K562 (cell line): ENCODE measurements around the gene DRAXIN. TPM values are rescaled to one million over a fixed set of nuclear protein-coding genes. Genes with fewer than 3 reads are reported as not detected.
A peak's percentile ranks its signal among the peaks of the same experiment; 100 is the strongest.

Source experiments
- ATAC-seq: fragments of 200-7000 bp; cut with Tn5 transposase; 3 replicates; pipeline ENCODE4 v1.9.1; 2020; ENCODE audit warnings: moderate library complexity
- BruUV-seq: library from RNA; stranded (reverse); fragments of 400-500 nt; replicated peaks from 2 replicates; lab custom pipeline; 2021; lab: Mats Ljungman, UMichigan
- CTCF ChIA-PET: fragments of 300-600 bp; formaldehyde crosslinking; extraction: SDS; loops from one replicate; lab custom pipeline; 2021; ENCODE audit warnings: low intra/inter-chr PET ratio; lab: Yijun Ruan, JAX
- POLR2A ChIA-PET: fragments of 300-600, 350-650 bp; sonication (Branson Sonifier 250); formaldehyde crosslinking; extraction: SDS; loops from one replicate; lab custom pipeline; 2021; ENCODE audit warnings: antibody characterized with exemption, inconsistent platforms; lab: Yijun Ruan, JAX
- DNase-seq, 4 experiments: peaks; one replicate each; pipeline versions ENCODE4 v3.0.0 to v3.0.0-alpha.2; 2011 to 2018; ENCODE audit warnings: low spot score in 3 of 4, mixed read lengths in 3 of 4; ENCODE audit errors: extremely low read depth in 1 of 4
- FAIRE-seq: peaks from 2 replicates; lab custom pipeline; 2011; peaks lifted over from hg19 to GRCh38; lab: Jason Lieb, UNC
- H2AFZ ChIP-seq: 2 replicates; pipeline ENCODE4 v1.6.0; 2011; ENCODE audit warnings: low read depth, low read length, control low read depth, inconsistent platforms
- H3K27ac ChIP-seq: fragments of 200-600 bp; 3 replicates; pipeline ENCODE4 v1.8.0; 2011; ENCODE audit warnings: low read depth, mild to moderate bottlenecking, control low read depth, inconsistent platforms, low read length, moderate library complexity, mixed read lengths; ENCODE audit errors: extremely low read depth
- H3K27me3 ChIP-seq, 2 experiments: fragments of 300-600 bp in 1 of 2; 2 replicates in 1 of 2; 3 replicates in 1 of 2; pipeline versions ENCODE4 v1.6.0 to v1.8.0; 2011; ENCODE audit warnings: inconsistent platforms in 2 of 2, low read length in 2 of 2, mild to moderate bottlenecking in 1 of 2, mixed read lengths in 1 of 2, moderate library complexity in 1 of 2; ENCODE audit not compliant: control insufficient read depth in 2 of 2, insufficient read depth in 2 of 2
- H3K36me3 ChIP-seq: fragments of 300-600 bp; 3 replicates; pipeline ENCODE4 v1.8.0; 2011; ENCODE audit warnings: mild to moderate bottlenecking, low read length, inconsistent platforms; ENCODE audit not compliant: control insufficient read depth, insufficient read depth
- H3K4me1 ChIP-seq, 2 experiments: fragments of 200-600 bp in 1 of 2; replicated peaks in 1 of 2; 2 replicates in 1 of 2; 3 replicates in 1 of 2; pipeline versions ENCODE4 v1.5.1 to v1.8.0; 2011; ENCODE audit warnings: inconsistent platforms in 2 of 2, low read length in 2 of 2, mild to moderate bottlenecking in 1 of 2, mixed read lengths in 1 of 2, moderate library complexity in 1 of 2; ENCODE audit not compliant: control insufficient read depth in 2 of 2, insufficient read depth in 2 of 2
- H3K4me2 ChIP-seq: 2 replicates; pipeline ENCODE4 v1.6.1; 2011; ENCODE audit warnings: low read length, control low read depth, inconsistent platforms, mixed read lengths; ENCODE audit not compliant: insufficient read depth
- H3K4me3 ChIP-seq: fragments of 200-600 bp; sonication (generic), shearing (Covaris generic); 2 replicates; pipeline ENCODE4 v1.5.1; 2016; ENCODE audit warnings: control low read depth, inconsistent platforms
- H3K79me2 ChIP-seq: fragments of 200-600 bp; 3 replicates; pipeline ENCODE4 v1.8.0; 2011; ENCODE audit warnings: low read length, inconsistent platforms; ENCODE audit not compliant: control insufficient read depth, insufficient read depth
- H3K9ac ChIP-seq, 2 experiments: 2 replicates each; pipeline versions ENCODE4 v1.6.0 to v1.6.1; 2011; ENCODE audit warnings: low read depth in 2 of 2, low read length in 2 of 2, control low read depth in 1 of 2, inconsistent platforms in 1 of 2, mild to moderate bottlenecking in 1 of 2, mixed read lengths in 1 of 2; ENCODE audit not compliant: insufficient read depth in 1 of 2
- H3K9me1 ChIP-seq: one replicate; pipeline ENCODE4 v1.6.0; 2011; ENCODE audit warnings: inconsistent platforms, mild to moderate bottlenecking, low read length, moderate library complexity; ENCODE audit not compliant: control insufficient read depth, insufficient read depth
- H3K9me3 ChIP-seq: replicated peaks from 2 replicates; pipeline ENCODE4 v1.5.1; 2011; ENCODE audit warnings: low read depth, low read length, inconsistent platforms; ENCODE audit not compliant: control insufficient read depth, insufficient read depth
- H4K20me1 ChIP-seq: replicated peaks from 2 replicates; pipeline ENCODE4 v1.6.1; 2011; ENCODE audit warnings: low read length, inconsistent platforms, mixed read lengths; ENCODE audit not compliant: control insufficient read depth, insufficient read depth
- ADNP ChIP-seq: fragments of 200-800 bp; sonication (Bioruptor generic); IDR thresholded peaks from 2 replicates; pipeline ENCODE4 v1.6.1; 2016; ENCODE audit warnings: missing genetic modification characterization, missing compliant biosample characterization
- CHD1 ChIP-seq: fragments of 200-600 bp; sonication (generic); IDR thresholded peaks from one replicate; pipeline ENCODE4 v1.6.1; 2012; ENCODE audit warnings: mild to moderate bottlenecking, moderate library complexity, low read length, inconsistent platforms
- ERF ChIP-seq: fragments of 450-650 bp; formaldehyde crosslinking; IDR thresholded peaks from 2 replicates; pipeline ENCODE4 v1.4.0; 2020; ENCODE audit warnings: mild to moderate bottlenecking, mixed read lengths
- FOXM1 ChIP-seq, 2 experiments: fragments of 450-650 bp in 1 of 2; sonication (generic) in 1 of 2; formaldehyde crosslinking in 1 of 2; IDR thresholded peaks; 2 replicates each; pipeline versions ENCODE4 v1.6.1 to v1.9.0; 2017 to 2022; ENCODE audit warnings: low read depth in 2 of 2, mild to moderate bottlenecking in 2 of 2, missing genetic modification reagents in 1 of 2, moderate library complexity in 1 of 2
- FOXP1 ChIP-seq: sonication (generic); formaldehyde crosslinking; IDR thresholded peaks from 2 replicates; pipeline ENCODE4 v1.8.0; 2022; ENCODE audit warnings: mild to moderate bottlenecking, missing genetic modification reagents
- GATA2 ChIP-seq: sonication (generic); formaldehyde crosslinking; IDR thresholded peaks from 2 replicates; pipeline ENCODE4 v1.4.0; 2020; ENCODE audit warnings: mild to moderate bottlenecking, missing genetic modification reagents
- MCM7 ChIP-seq, 2 experiments: fragments of 450-650 bp; IDR thresholded peaks; 2 replicates each; pipeline ENCODE4 v1.6.1; 2016 to 2018
- NFYB ChIP-seq: IDR thresholded peaks from 2 replicates; pipeline ENCODE4 v1.6.1; 2011; ENCODE audit warnings: mild to moderate bottlenecking, moderate library complexity; ENCODE audit not compliant: insufficient read length; ENCODE audit errors: extremely low read depth
- SMARCA4 ChIP-seq: fragments of 450-650 bp; IDR thresholded peaks from 2 replicates; pipeline ENCODE4 v1.6.1; 2016
- SMC3 ChIP-seq: conservative IDR thresholded peaks from 2 replicates; pipeline ENCODE4 v1.6.1; 2011; ENCODE audit warnings: low read depth, low read length, improper control_type of control experiment; ENCODE audit not compliant: insufficient read depth
- XRCC3 ChIP-seq: fragments of 450-650 bp; IDR thresholded peaks from 2 replicates; pipeline ENCODE4 v1.6.1; 2017; ENCODE audit warnings: mild to moderate bottlenecking, moderate library complexity
- ZFPM2 ChIP-seq: fragments of 250-450 bp; sonication (Bioruptor Pico); IDR thresholded peaks from 2 replicates; pipeline ENCODE4 v1.5.1; 2022; ENCODE audit warnings: mild to moderate bottlenecking
- ZNF124 ChIP-seq: sonication (generic); formaldehyde crosslinking; IDR thresholded peaks from 2 replicates; pipeline ENCODE4 v1.8.1; 2022; ENCODE audit warnings: missing genetic modification reagents
- ZNF551 ChIP-seq: fragments of 250-450 bp; sonication (Bioruptor Pico); IDR thresholded peaks from 2 replicates; pipeline ENCODE4 v1.5.0; 2021; ENCODE audit warnings: mild to moderate bottlenecking, moderate library complexity
- ZNF584 ChIP-seq: fragments of 200-800 bp; sonication (Bioruptor generic); IDR thresholded peaks from 2 replicates; pipeline ENCODE4 v1.6.1; 2016; ENCODE audit warnings: low read depth, mild to moderate bottlenecking, missing genetic modification characterization, missing compliant biosample characterization
- ZNF668 ChIP-seq: fragments of 250-450 bp; sonication (Bioruptor Pico); IDR thresholded peaks from 2 replicates; pipeline ENCODE4 v1.8.0; 2022; ENCODE audit warnings: mild to moderate bottlenecking, inconsistent platforms
- ZNF780A ChIP-seq: fragments of 250-450 bp; sonication (Bioruptor Pico); IDR thresholded peaks from 2 replicates; pipeline ENCODE4 v1.5.0; 2021; ENCODE audit warnings: mild to moderate bottlenecking
- WGBS: fragments of 100-300 bp; shearing (Covaris generic); methylation state at CpG from one replicate; pipeline ENCODE4 v1.1.6; 2016; ENCODE audit warnings: low coverage, mixed read lengths; ENCODE audit not compliant: insufficient coverage; ENCODE audit errors: missing lambda C conversion rate; 5-methylcytosine and 5-hydroxymethylcytosine counted together
- in situ Hi-C: fragments of 300-500 bp; cut with MboI; formaldehyde crosslinking; loops from 4 replicates; pipeline ENCODE4 v1.15.0; 2018; ENCODE audit warnings: inconsistent platforms, mixed read lengths
- intact Hi-C: fragments of 100-400 bp; cut with micrococcal nuclease; formaldehyde crosslinking; loops from 2 replicates; pipeline ENCODE4 v1.14.2; 2022
- polyA plus RNA-seq, 8 experiments: library from polyadenylated mRNA; depleted of rRNA in 4 of 8; stranded (reverse) in 5 of 8; unstranded in 3 of 8; fragments of >200 nt; fragmentation: Nextera tagmentation in 2 of 8; fragmentation: Illumina TruSeq in 1 of 8; extraction: Ambion mirVana in 2 of 8; extraction: Trizol in 1 of 8; gene quantifications; 2 replicates each; pipeline versions ENCODE4 v1.2.1 to v1.2.3, GENCODE V29; 2011 to 2014; ENCODE audit warnings: inconsistent platforms in 1 of 8, missing spikeins in 1 of 8
- total RNA-seq, 7 experiments: library from RNA; depleted of rRNA in 6 of 7; stranded (reverse); fragments of >200 nt in 6 of 7; fragmentation: Illumina TruSeq in 2 of 7; extraction: Trizol in 2 of 7; gene quantifications; 2 replicates each; pipeline versions ENCODE4 v1.2.1 to v1.2.3, GENCODE V29; 2011 to 2021; ENCODE audit warnings: low replicate concordance in 1 of 7
- TF ChIP-seq, protein P1 (sequence below): fragments of 250-450 bp; sonication (Bioruptor Pico); IDR thresholded peaks from 2 replicates; pipeline ENCODE4 v1.5.0; 2020; ENCODE audit warnings: mild to moderate bottlenecking
- TF ChIP-seq, protein P2 (sequence below): fragments of 250-450 bp; sonication (Bioruptor Pico); IDR thresholded peaks from 2 replicates; pipeline ENCODE4 v1.4.0; 2020; ENCODE audit warnings: mild to moderate bottlenecking, moderate library complexity

DRAXIN gene
- total and polyA plus RNA-seq, 9 of the 15 experiments (the other 6 are each of a cell fraction or from before 2014, with no cell fraction given), result 0.01 to 0.04 (median 0.01) TPM; not detected in 6

DNA sequence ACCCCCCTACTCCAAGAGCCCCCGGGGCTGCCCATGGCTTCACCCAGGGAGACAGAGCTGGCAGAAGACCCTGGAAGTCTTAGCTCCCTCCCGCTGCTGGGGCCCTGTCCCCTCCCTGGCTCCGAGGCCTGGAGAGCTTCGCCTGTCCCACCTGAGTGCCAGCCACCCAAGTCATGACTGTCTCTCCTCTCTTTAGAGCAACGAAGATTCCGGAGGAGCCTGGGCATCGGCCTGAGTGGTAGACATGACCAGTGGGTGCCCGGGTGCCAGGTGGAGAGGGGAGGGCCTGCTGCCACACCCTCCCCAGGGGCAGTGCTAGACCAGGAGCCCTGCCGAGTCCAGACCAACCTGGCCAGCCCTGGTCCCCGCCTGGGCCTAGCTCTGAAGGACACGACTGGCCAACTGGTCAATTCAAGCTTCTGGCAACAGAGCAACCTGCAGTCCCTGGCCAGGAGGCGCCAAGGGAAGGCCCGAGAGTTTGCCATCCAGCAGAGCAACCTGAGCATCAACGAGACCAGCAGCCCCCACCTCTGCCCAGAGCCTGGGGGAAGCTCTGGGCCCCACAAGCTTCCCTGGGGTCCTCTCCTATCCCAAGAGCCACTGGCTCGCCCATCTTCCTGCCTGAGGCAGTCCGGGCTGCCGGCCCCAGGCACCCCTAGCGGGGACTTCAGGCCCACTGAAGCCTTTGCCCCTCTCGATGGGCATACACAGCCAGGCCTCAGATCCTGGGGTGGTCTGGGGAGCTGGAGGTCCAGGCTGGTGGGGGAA lies 74.3 kb downstream of the DRAXIN start:
- no peak for TF ChIP-seq ZNF551
- no peak for TF ChIP-seq FOXM1 (IDR thresholded peaks at IDR 0.05; ENCODE audit: low read depth)
- TF ChIP-seq FOXM1 (CRISPR knock-in tag; IDR thresholded peaks at IDR 0.05; ENCODE audit: low read depth), result no peak
- TF ChIP-seq, protein P1, sequence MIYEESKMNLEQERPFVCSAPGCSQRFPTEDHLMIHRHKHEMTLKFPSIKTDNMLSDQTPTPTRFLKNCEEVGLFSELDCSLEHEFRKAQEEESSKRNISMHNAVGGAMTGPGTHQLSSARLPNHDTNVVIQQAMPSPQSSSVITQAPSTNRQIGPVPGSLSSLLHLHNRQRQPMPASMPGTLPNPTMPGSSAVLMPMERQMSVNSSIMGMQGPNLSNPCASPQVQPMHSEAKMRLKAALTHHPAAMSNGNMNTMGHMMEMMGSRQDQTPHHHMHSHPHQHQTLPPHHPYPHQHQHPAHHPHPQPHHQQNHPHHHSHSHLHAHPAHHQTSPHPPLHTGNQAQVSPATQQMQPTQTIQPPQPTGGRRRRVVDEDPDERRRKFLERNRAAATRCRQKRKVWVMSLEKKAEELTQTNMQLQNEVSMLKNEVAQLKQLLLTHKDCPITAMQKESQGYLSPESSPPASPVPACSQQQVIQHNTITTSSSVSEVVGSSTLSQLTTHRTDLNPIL (CRISPR knock-in tag), result no peak
- TF ChIP-seq NFYB, result no peak
- no peak for TF ChIP-seq SMC3
- no peak for TF ChIP-seq ZFPM2 (CRISPR knock-in tag)
- no peak for TF ChIP-seq ZNF668 (CRISPR knock-in tag)
- TF ChIP-seq ZNF584, result no peak
- TF ChIP-seq, protein P2, sequence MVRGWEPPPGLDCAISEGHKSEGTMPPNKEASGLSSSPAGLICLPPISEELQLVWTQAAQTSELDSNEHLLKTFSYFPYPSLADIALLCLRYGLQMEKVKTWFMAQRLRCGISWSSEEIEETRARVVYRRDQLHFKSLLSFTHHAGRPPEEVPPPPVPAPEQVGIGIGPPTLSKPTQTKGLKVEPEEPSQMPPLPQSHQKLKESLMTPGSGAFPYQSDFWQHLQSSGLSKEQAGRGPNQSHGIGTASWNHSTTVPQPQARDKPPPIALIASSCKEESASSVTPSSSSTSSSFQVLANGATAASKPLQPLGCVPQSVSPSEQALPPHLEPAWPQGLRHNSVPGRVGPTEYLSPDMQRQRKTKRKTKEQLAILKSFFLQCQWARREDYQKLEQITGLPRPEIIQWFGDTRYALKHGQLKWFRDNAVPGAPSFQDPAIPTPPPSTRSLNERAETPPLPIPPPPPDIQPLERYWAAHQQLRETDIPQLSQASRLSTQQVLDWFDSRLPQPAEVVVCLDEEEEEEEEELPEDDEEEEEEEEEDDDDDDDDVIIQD, result no peak
- no peak for TF ChIP-seq SMARCA4
- TF ChIP-seq MCM7 (IDR thresholded peaks at IDR 0.05), result no peak
- no peak for TF ChIP-seq FOXP1 (CRISPR knock-in tag)
- no peak for TF ChIP-seq ZNF124
- no peak for TF ChIP-seq CHD1
- TF ChIP-seq ERF (CRISPR knock-in tag), result no peak
- no peak for TF ChIP-seq ZNF780A (CRISPR knock-in tag)
- no peak for TF ChIP-seq ADNP
- TF ChIP-seq XRCC3, result no peak
- no peak for TF ChIP-seq GATA2
- H3K4me1 ChIP-seq, result peaks cover 13 to 50% of the 10 kb centered on the region in 2 experiments; a peak in 4 of 5 replicates
- no peak overlapping the region for H3K27ac ChIP-seq
- intact Hi-C loops (no loop called here), in situ Hi-C loops (no loop called here)
- DNase-seq (no peak), ATAC-seq (no peak), FAIRE-seq (no peak)
- no peaks in the 10 kb centered on the region for H3K9me3 ChIP-seq
- no peaks in the 10 kb centered on the region for H3K27me3 ChIP-seq
- no peaks in the 10 kb centered on the region for H3K79me2 ChIP-seq
- peak overlapping the region in 1 of 2 experiments; percentile 76; a peak in 2 of 4 replicates for H3K9ac ChIP-seq
- H3K36me3 ChIP-seq, result no peaks in the 10 kb centered on the region
- no peak overlapping the region for H3K4me3 ChIP-seq
- no peak overlapping the region for H3K4me2 ChIP-seq
- ChIA-PET POLR2A (interaction anchor here (0.6 to 3.9 kb wide), 11 partner anchors 12 to 143 kb away, joined by 3 to 18 read pairs (median 5); partner anchors contain the start of genes CLCN6 and MTHFR), CTCF (no interaction called here)
- no TSS peak for BruUV-seq
- no peak overlapping the region for H2AFZ ChIP-seq
- no peaks in the 10 kb centered on the region for H3K9me1 ChIP-seq
- WGBS, result 63% methylated on average over 18 of the region's 19 CpGs
- H4K20me1 ChIP-seq, result no peaks in the 10 kb centered on the region
